Activated CD4-positive, alpha-beta T cell treated with anti-CD3 and anti-CD28 coated beads for 36 hours (primary cell): ENCODE results near the gene CYP4F12. TPM values are rescaled to one million over a fixed set of nuclear protein-coding genes. Genes with fewer than 3 reads are reported as not detected.

Source experiments
- ATAC-seq: fragments of 200-7000 bp; cut with Tn5 transposase; one replicate; pipeline ENCODE4 v1.10.0; 2021; ENCODE audit warnings: mild to moderate bottlenecking, moderate library complexity
- CTCF ChIA-PET: fragments of 350-600 bp; sonication (Branson Sonifier 250); formaldehyde crosslinking; loops from one replicate; lab custom pipeline; 2021; ENCODE audit warnings: antibody characterized with exemption; lab: Charles Lee
- POLR2A ChIA-PET: fragments of 350-600 bp; sonication (Branson Sonifier 250); formaldehyde crosslinking; loops from one replicate; lab custom pipeline; 2021; ENCODE audit warnings: antibody characterized with exemption, inconsistent platforms; lab: Charles Lee
- DNase-seq: peaks from one replicate; pipeline ENCODE4 v3.0.0-alpha.2; 2020
- H3K27ac Mint-ChIP-seq: one replicate; pipeline ENCODE4 v1.8.0; 2021; ENCODE audit warnings: mixed read lengths
- H3K27me3 Mint-ChIP-seq: one replicate; pipeline ENCODE4 v1.8.0; 2021; ENCODE audit warnings: mixed read lengths
- H3K36me3 Mint-ChIP-seq: one replicate; pipeline ENCODE4 v1.8.0; 2021; ENCODE audit warnings: low read depth, mixed read lengths
- H3K4me1 Mint-ChIP-seq: one replicate; pipeline ENCODE4 v1.8.0; 2021; ENCODE audit warnings: mixed read lengths
- H3K4me3 Mint-ChIP-seq: one replicate; pipeline ENCODE4 v1.8.0; 2021; ENCODE audit warnings: mild to moderate bottlenecking, moderate library complexity, mixed read lengths
- H3K9me3 Mint-ChIP-seq: one replicate; pipeline ENCODE4 v1.8.0; 2021; ENCODE audit warnings: low read depth, mixed read lengths
- intact Hi-C, 2 experiments: fragments of 100-400 bp; cut with DNase I in 1 of 2; cut with micrococcal nuclease in 1 of 2; formaldehyde crosslinking; loops; one replicate each; pipeline versions ENCODE4 v1.14.2 to v1.15.1; 2022 to 2024; cut with DNase I, micrococcal nuclease
- total RNA-seq, 2 experiments: library from RNA; stranded (reverse); gene quantifications; one replicate each; pipeline ENCODE4 v1.2.3, GENCODE V29; 2021

Gene CYP4F12
- total RNA-seq, 2 experiments from 2014 or later, result not detected

GRCh38 chr19:15680478-15681322, 7.8 kb downstream of the CYP4F12 start:
- Mint-ChIP-seq H3K4me3 (no peak overlapping the region), H3K27ac (no peak overlapping the region), H3K36me3 (peaks cover 4% of the 10 kb centered on the region), H3K9me3 (peaks cover 8% of the 10 kb centered on the region), H3K27me3 (peaks cover 20% of the 10 kb centered on the region), H3K4me1 (no peaks in the 10 kb centered on the region)
- ChIA-PET CTCF (no interaction called here), POLR2A (no interaction called here)
- intact Hi-C loops, result no loop called here
- no peak for DNase-seq
- no peak for ATAC-seq

GRCh38 chr19:15683411-15683810, 10.5 kb downstream of the CYP4F12 start:
- DNase-seq, result no peak
- Mint-ChIP-seq H3K4me3 (no peak overlapping the region), H3K9me3 (peaks cover 3% of the 10 kb centered on the region), H3K4me1 (no peaks in the 10 kb centered on the region), H3K36me3 (peaks cover 1% of the 10 kb centered on the region), H3K27me3 (peaks cover 34% of the 10 kb centered on the region), H3K27ac (no peak overlapping the region)
- intact Hi-C loops, result no loop called here
- no peak for ATAC-seq
- CTCF ChIA-PET, result interaction anchor here (0.9 kb wide), 1 partner anchor 54 kb away, joined by 3 read pairs; no protein-coding TSS in a partner anchor
- POLR2A ChIA-PET, result no interaction called here

GRCh38 chr19:15684828-15685227, 11.9 kb downstream of the CYP4F12 start:
- H3K4me1 Mint-ChIP-seq, result no peaks in the 10 kb centered on the region
- peaks cover 4% of the 10 kb centered on the region for H3K9me3 Mint-ChIP-seq
- H3K4me3 Mint-ChIP-seq, result no peak overlapping the region
- POLR2A ChIA-PET, result no interaction called here
- peaks cover 3% of the 10 kb centered on the region for H3K36me3 Mint-ChIP-seq
- no peak for ATAC-seq
- peak; percentile 40 for DNase-seq
- CTCF ChIA-PET, result no interaction called here
- H3K27me3 Mint-ChIP-seq, result peaks cover 32% of the 10 kb centered on the region
- intact Hi-C loops, result no loop called here
- H3K27ac Mint-ChIP-seq, result no peak overlapping the region

GRCh38 chr19:15696654-15697194, 23.8 kb downstream of the CYP4F12 start:
- intact Hi-C loops, result no loop called here
- no peak for DNase-seq
- H3K36me3 Mint-ChIP-seq, result no peaks in the 10 kb centered on the region
- H3K27me3 Mint-ChIP-seq, result peaks cover 20% of the 10 kb centered on the region
- no peak overlapping the region for H3K4me3 Mint-ChIP-seq
- no peak overlapping the region for H3K27ac Mint-ChIP-seq
- ATAC-seq, result no peak
- no peaks in the 10 kb centered on the region for H3K4me1 Mint-ChIP-seq
- no peaks in the 10 kb centered on the region for H3K9me3 Mint-ChIP-seq
- ChIA-PET POLR2A (no interaction called here), CTCF (no interaction called here)

- POLR2A ChIA-PET, result no interaction called here
- H3K27ac Mint-ChIP-seq, result no peak overlapping the region
- no peak overlapping the region for H3K4me3 Mint-ChIP-seq
- DNase-seq, result no peak
- ATAC-seq, result no peak
- no peaks in the 10 kb centered on the region for H3K36me3 Mint-ChIP-seq
- H3K27me3 Mint-ChIP-seq, result peaks cover 35% of the 10 kb centered on the region
- CTCF ChIA-PET, result interaction anchor here (0.6 kb wide), 2 partner anchors 116 to 859 kb away, joined by 3 read pairs; no protein-coding TSS in a partner anchor
- intact Hi-C loops, result no loop called here
- H3K9me3 Mint-ChIP-seq, result peaks cover 3% of the 10 kb centered on the region
- H3K4me1 Mint-ChIP-seq, result no peaks in the 10 kb centered on the region
These were observed 29.1 kb downstream of the CYP4F12 start for GRCh38 chr19:15701757-15702533.

- H3K4me1 Mint-ChIP-seq, result no peaks in the 10 kb centered on the region
- CTCF ChIA-PET, result interaction anchor here (0.6 kb wide), 3 partner anchors 96 to 858 kb away, joined by 3 read pairs; no protein-coding TSS in a partner anchor
- H3K36me3 Mint-ChIP-seq, result no peaks in the 10 kb centered on the region
- DNase-seq, result peak; percentile 59
- H3K27me3 Mint-ChIP-seq, result peaks cover 34% of the 10 kb centered on the region
- no peak overlapping the region for H3K27ac Mint-ChIP-seq
- peaks cover 3% of the 10 kb centered on the region for H3K9me3 Mint-ChIP-seq
- intact Hi-C loops, result no loop called here
- no peak overlapping the region for H3K4me3 Mint-ChIP-seq
- POLR2A ChIA-PET, result no interaction called here
- peak; percentile 36 for ATAC-seq
These were observed 29.6 kb downstream of the CYP4F12 start for GRCh38 chr19:15702534-15702930.

GRCh38 chr19:15714638-15715037, 41.8 kb downstream of the CYP4F12 start:
- ATAC-seq (no peak), DNase-seq (no peak)
- Mint-ChIP-seq H3K27me3 (peaks cover 11% of the 10 kb centered on the region), H3K36me3 (no peaks in the 10 kb centered on the region), H3K4me3 (no peak overlapping the region), H3K27ac (no peak overlapping the region), H3K4me1 (peaks cover 2% of the 10 kb centered on the region), H3K9me3 (no peaks in the 10 kb centered on the region)
- ChIA-PET POLR2A (no interaction called here), CTCF (no interaction called here)
- intact Hi-C loops, result no loop called here

GRCh38 chr19:15715642-15716041, 42.8 kb downstream of the CYP4F12 start:
- no peaks in the 10 kb centered on the region for H3K36me3 Mint-ChIP-seq
- intact Hi-C loops, result no loop called here
- peaks cover 2% of the 10 kb centered on the region for H3K4me1 Mint-ChIP-seq
- H3K27me3 Mint-ChIP-seq, result peaks cover 13% of the 10 kb centered on the region
- H3K4me3 Mint-ChIP-seq, result no peak overlapping the region
- DNase-seq, result no peak
- ChIA-PET POLR2A (no interaction called here), CTCF (no interaction called here)
- H3K9me3 Mint-ChIP-seq, result no peaks in the 10 kb centered on the region
- no peak for ATAC-seq
- H3K27ac Mint-ChIP-seq, result no peak overlapping the region

- H3K4me3 Mint-ChIP-seq, result no peak overlapping the region
- H3K9me3 Mint-ChIP-seq, result no peaks in the 10 kb centered on the region
- H3K36me3 Mint-ChIP-seq, result no peaks in the 10 kb centered on the region
- ATAC-seq, result no peak
- no peak for DNase-seq
- H3K27ac Mint-ChIP-seq, result no peak overlapping the region
- peaks cover 2% of the 10 kb centered on the region for H3K4me1 Mint-ChIP-seq
- ChIA-PET CTCF (no interaction called here), POLR2A (interaction anchor here (0.7 kb wide), 1 partner anchor 592 kb away, joined by 3 read pairs; a partner anchor contains a TSS)
- H3K27me3 Mint-ChIP-seq, result peaks cover 23% of the 10 kb centered on the region
- intact Hi-C loops, result no loop called here
These were observed 44.9 kb downstream of the CYP4F12 start for GRCh38 chr19:15717809-15718208.

GRCh38 chr19:15721268-15721667, 48.4 kb downstream of the CYP4F12 start:
- Mint-ChIP-seq H3K27me3 (peaks cover 36% of the 10 kb centered on the region), H3K27ac (no peak overlapping the region), H3K4me3 (no peak overlapping the region), H3K9me3 (no peaks in the 10 kb centered on the region), H3K36me3 (no peaks in the 10 kb centered on the region), H3K4me1 (peaks cover 2% of the 10 kb centered on the region)
- CTCF ChIA-PET, result no interaction called here
- POLR2A ChIA-PET, result no interaction called here
- DNase-seq, result no peak
- no peak for ATAC-seq
- intact Hi-C loops, result no loop called here

- POLR2A ChIA-PET, result interaction anchor here (0.5 kb wide), 1 partner anchor 646 kb away, joined by 5 read pairs; no protein-coding TSS in a partner anchor
- Mint-ChIP-seq H3K4me1 (peaks cover 2% of the 10 kb centered on the region), H3K27ac (no peak overlapping the region), H3K36me3 (no peaks in the 10 kb centered on the region), H3K9me3 (no peaks in the 10 kb centered on the region), H3K4me3 (no peak overlapping the region), H3K27me3 (peaks cover 37% of the 10 kb centered on the region)
- intact Hi-C loops, result no loop called here
- CTCF ChIA-PET, result no interaction called here
- DNase-seq (no peak), ATAC-seq (no peak)
These were observed 50.1 kb downstream of the CYP4F12 start for GRCh38 chr19:15722956-15723355.
